ENCODE measurements around the gene KRT14.

The KRT14 gene

GRCh38 chr17:41551365-41551764, 35.3 kb downstream of the KRT14 start:
- in situ Hi-C loops (cut with HindIII; ENCODE audit: low sequenced_read_pairs) = loop anchor here (5.0 to 10.0 kb wide), 3 partner anchors 59 to 253 kb away; no protein-coding TSS in a partner anchor

GRCh38 chr17:41549596-41550039, 37.1 kb downstream of the KRT14 start:
- in situ Hi-C loops (cut with HindIII; ENCODE audit: low sequenced_read_pairs) = loop anchor here (5.0 to 25.0 kb wide), 4 partner anchors 57 to 637 kb away; no protein-coding TSS in a partner anchor

GRCh38 chr17:41548844-41549595, 37.7 kb downstream of the KRT14 start:
- in situ Hi-C loops (cut with HindIII; ENCODE audit: low sequenced_read_pairs) = loop anchor here (25.0 kb wide), 1 partner anchor 637 kb away; no protein-coding TSS in a partner anchor

- in situ Hi-C loops (cut with HindIII; ENCODE audit: low sequenced_read_pairs) = loop anchor here (25.0 kb wide), 1 partner anchor 636 kb away; no protein-coding TSS in a partner anchor
These were observed 38.5 kb downstream of the KRT14 start for GRCh38 chr17:41547921-41548843.

GRCh38 chr17:41547378-41547841, 39.3 kb downstream of the KRT14 start:
- in situ Hi-C loops (cut with HindIII; ENCODE audit: low sequenced_read_pairs) = loop anchor here (25.0 kb wide), 1 partner anchor 635 kb away; no protein-coding TSS in a partner anchor

GRCh38 chr17:41546819-41547218, 39.9 kb downstream of the KRT14 start:
- in situ Hi-C loops (cut with HindIII; ENCODE audit: low sequenced_read_pairs) = loop anchor here (25.0 kb wide), 1 partner anchor 635 kb away; no protein-coding TSS in a partner anchor

GRCh38 chr17:41545829-41546410, 40.8 kb downstream of the KRT14 start:
- in situ Hi-C loops (cut with HindIII; ENCODE audit: low sequenced_read_pairs) = loop anchor here (25.0 kb wide), 1 partner anchor 634 kb away; no protein-coding TSS in a partner anchor

- in situ Hi-C loops (cut with HindIII; ENCODE audit: low sequenced_read_pairs) = loop anchor here (25.0 kb wide), 1 partner anchor 633 kb away; no protein-coding TSS in a partner anchor
These were observed 41.8 kb downstream of the KRT14 start for GRCh38 chr17:41544935-41545334.

- in situ Hi-C loops (cut with HindIII; ENCODE audit: low sequenced_read_pairs) = loop anchor here (25.0 kb wide), 1 partner anchor 632 kb away; no protein-coding TSS in a partner anchor
These were observed 42.2 kb downstream of the KRT14 start for GRCh38 chr17:41544491-41544892.

- in situ Hi-C loops (cut with HindIII; ENCODE audit: low sequenced_read_pairs) = loop anchor here (25.0 kb wide), 1 partner anchor 630 kb away; no protein-coding TSS in a partner anchor
These were observed 43.9 kb downstream of the KRT14 start for GRCh38 chr17:41542786-41543185.

- in situ Hi-C loops (cut with HindIII; ENCODE audit: low sequenced_read_pairs) = loop anchor here (25.0 kb wide), 1 partner anchor 630 kb away; no protein-coding TSS in a partner anchor
These were observed 44.3 kb downstream of the KRT14 start for GRCh38 chr17:41542357-41542756.

- in situ Hi-C loops (cut with HindIII; ENCODE audit: low sequenced_read_pairs) = loop anchor here (25.0 kb wide), 1 partner anchor 629 kb away; no protein-coding TSS in a partner anchor
These were observed 45.6 kb downstream of the KRT14 start for GRCh38 chr17:41540921-41541625.

- in situ Hi-C loops (cut with HindIII; ENCODE audit: low sequenced_read_pairs) = loop anchor here (10.0 to 25.0 kb wide), 2 partner anchors 135 to 628 kb away; no protein-coding TSS in a partner anchor
These were observed 46.6 kb downstream of the KRT14 start for GRCh38 chr17:41539979-41540701.

GRCh38 chr17:41539071-41539492, 47.6 kb downstream of the KRT14 start:
- in situ Hi-C loops (cut with HindIII; ENCODE audit: low sequenced_read_pairs) = loop anchor here (10.0 to 25.0 kb wide), 2 partner anchors 134 to 627 kb away; no protein-coding TSS in a partner anchor

GRCh38 chr17:41538565-41538991, 48.1 kb downstream of the KRT14 start:
- in situ Hi-C loops (cut with HindIII; ENCODE audit: low sequenced_read_pairs) = loop anchor here (10.0 to 25.0 kb wide), 2 partner anchors 134 to 626 kb away; no protein-coding TSS in a partner anchor

- in situ Hi-C loops (cut with HindIII; ENCODE audit: low sequenced_read_pairs) = loop anchor here (10.0 to 25.0 kb wide), 2 partner anchors 133 to 626 kb away; no protein-coding TSS in a partner anchor
These were observed 48.7 kb downstream of the KRT14 start for GRCh38 chr17:41537990-41538389.

GRCh38 chr17:41537614-41537954, 49.1 kb downstream of the KRT14 start:
- in situ Hi-C loops (cut with HindIII; ENCODE audit: low sequenced_read_pairs) = loop anchor here (10.0 to 25.0 kb wide), 2 partner anchors 133 to 625 kb away; no protein-coding TSS in a partner anchor
